A172 (cell line): ENCODE results near the gene RTP5. TPM values are rescaled to one million over a fixed set of nuclear protein-coding genes. Genes with fewer than 3 reads are reported as not detected.
"Not testable (repeated sequence)": the region's sequence is repeated elsewhere in the genome, so short reads cannot be mapped to it uniquely, and the experiment has no call there.

Experiments used
- DNase-seq: peaks from one replicate; pipeline ENCODE4 v3.0.0-alpha.2; 2015; ENCODE audit warnings: low spot score
- total RNA-seq: library from RNA; depleted of rRNA; stranded (reverse); fragments of >200 nt; shearing (Covaris generic); gene quantifications from 2 replicates; pipeline ENCODE4 v1.2.3, GENCODE V29; 2014; rRNA removed

Gene RTP5
- total RNA-seq, 1 experiment from 2014 or later, result not detected

- not testable (repeated sequence) for DNase-seq
Measured at GRCh38 chr2:241922816-241923601, 53.5 kb downstream of the RTP5 start.

Other genes with a start within 250 kb of the RTP5 start
- 80.6 and 85.7 TPM in 2 replicates for gene THAP4, start 232.6 kb upstream of the RTP5 start, total RNA-seq
- 111 and 132 TPM in 2 replicates for gene ATG4B, start 232.0 kb upstream of the RTP5 start, total RNA-seq
- 136 and 156 TPM in 2 replicates for gene DTYMK, start 182.9 kb upstream of the RTP5 start, total RNA-seq
- 12.8 and 14.5 TPM in 2 replicates for gene ING5, start 167.7 kb upstream of the RTP5 start, total RNA-seq
- 12.6 and 14.6 TPM in 2 replicates for gene D2HGDH, start 135.1 kb upstream of the RTP5 start, total RNA-seq
- not detected in 2 replicates for gene GAL3ST2, start 92.9 kb upstream of the RTP5 start, total RNA-seq
- gene NEU4, start 60.5 kb upstream of the RTP5 start, total RNA-seq, result 0.22 TPM in 1 of 2 replicates, not detected in the other
- 0.10 TPM in 1 of 2 replicates, not detected in the other for gene PDCD1, start 10.8 kb upstream of the RTP5 start, total RNA-seq